BE2C (cell line): Measurements from ENCODE around the gene ENHO.

Experiments
- DNase-seq: peaks from one replicate; pipeline ENCODE4 v3.0.0-alpha.2; 2020
- H3K27me3 ChIP-seq: fragments of 250-450 bp; sonication (Bioruptor Pico); 2 replicates; pipeline ENCODE4 v1.5.1; 2020; ENCODE audit warnings: mild to moderate bottlenecking
- H3K36me3 ChIP-seq: fragments of 250-450 bp; sonication (Bioruptor Pico); 2 replicates; pipeline ENCODE4 v1.5.1; 2020; ENCODE audit warnings: mild to moderate bottlenecking
- H3K4me1 ChIP-seq: fragments of 250-450 bp; sonication (Bioruptor Pico); 2 replicates; pipeline ENCODE4 v1.5.1; 2020
- H3K4me3 ChIP-seq: 2 replicates; pipeline ENCODE4 v1.5.1; 2011; ENCODE audit warnings: low read depth, low read length
- H3K9me3 ChIP-seq: fragments of 250-450 bp; sonication (Bioruptor Pico); 2 replicates; pipeline ENCODE4 v1.5.1; 2020
- TF ChIP-seq, protein P1 (sequence below): IDR thresholded peaks from 2 replicates; pipeline ENCODE4 v1.5.1; 2012; ENCODE audit warnings: mild to moderate bottlenecking, low read depth, low read length

ENHO gene

DNA sequence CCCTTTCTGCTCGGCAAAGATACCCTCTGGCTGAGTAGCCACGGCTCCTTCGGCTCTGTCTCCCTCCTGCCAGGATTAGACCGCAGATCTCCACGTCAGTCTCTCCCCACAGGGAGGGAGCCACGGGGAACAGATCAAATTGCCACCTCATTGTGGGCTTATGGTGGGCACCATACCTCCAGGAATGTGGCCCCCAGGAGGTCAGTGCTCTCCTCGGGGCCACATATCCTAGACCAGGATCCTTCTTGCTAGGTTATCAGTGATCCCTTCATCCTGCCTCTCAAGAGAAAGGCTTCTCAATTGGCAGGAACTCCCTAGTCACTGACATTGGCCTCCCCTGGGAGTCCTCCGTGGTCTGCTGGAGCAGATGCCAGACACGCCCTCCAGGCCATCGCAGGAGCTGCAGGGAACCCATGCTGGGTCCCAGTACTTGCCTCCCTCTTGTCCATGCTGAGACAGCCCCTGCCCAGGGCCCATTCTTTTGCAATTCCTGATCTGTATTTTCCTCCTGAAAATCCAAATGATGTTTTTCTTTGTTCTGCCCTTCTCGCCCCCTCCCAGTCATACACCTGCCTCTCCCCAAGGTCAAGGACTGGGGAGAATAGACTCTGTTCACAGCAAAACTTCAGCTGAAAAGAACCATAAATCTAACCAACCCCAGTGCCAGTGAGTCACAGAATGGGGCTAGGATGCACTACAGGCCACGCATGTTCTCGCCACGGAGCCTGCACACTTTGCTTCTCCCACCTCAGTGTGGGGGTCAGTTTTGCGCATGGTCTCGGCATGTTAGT, 31.6 kb upstream of the ENHO start:
- DNase-seq, result peak; percentile 99
- no peaks in the 10 kb centered on the region for H3K27me3 ChIP-seq
- H3K4me1 ChIP-seq, result peaks cover 66% of the 10 kb centered on the region
- H3K36me3 ChIP-seq, result peaks cover 36% of the 10 kb centered on the region
- TF ChIP-seq, protein P1, sequence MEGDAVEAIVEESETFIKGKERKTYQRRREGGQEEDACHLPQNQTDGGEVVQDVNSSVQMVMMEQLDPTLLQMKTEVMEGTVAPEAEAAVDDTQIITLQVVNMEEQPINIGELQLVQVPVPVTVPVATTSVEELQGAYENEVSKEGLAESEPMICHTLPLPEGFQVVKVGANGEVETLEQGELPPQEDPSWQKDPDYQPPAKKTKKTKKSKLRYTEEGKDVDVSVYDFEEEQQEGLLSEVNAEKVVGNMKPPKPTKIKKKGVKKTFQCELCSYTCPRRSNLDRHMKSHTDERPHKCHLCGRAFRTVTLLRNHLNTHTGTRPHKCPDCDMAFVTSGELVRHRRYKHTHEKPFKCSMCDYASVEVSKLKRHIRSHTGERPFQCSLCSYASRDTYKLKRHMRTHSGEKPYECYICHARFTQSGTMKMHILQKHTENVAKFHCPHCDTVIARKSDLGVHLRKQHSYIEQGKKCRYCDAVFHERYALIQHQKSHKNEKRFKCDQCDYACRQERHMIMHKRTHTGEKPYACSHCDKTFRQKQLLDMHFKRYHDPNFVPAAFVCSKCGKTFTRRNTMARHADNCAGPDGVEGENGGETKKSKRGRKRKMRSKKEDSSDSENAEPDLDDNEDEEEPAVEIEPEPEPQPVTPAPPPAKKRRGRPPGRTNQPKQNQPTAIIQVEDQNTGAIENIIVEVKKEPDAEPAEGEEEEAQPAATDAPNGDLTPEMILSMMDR, result no peak
- H3K4me3 ChIP-seq, result peak overlapping the region; percentile 32
- H3K9me3 ChIP-seq, result no peaks in the 10 kb centered on the region

DNA sequence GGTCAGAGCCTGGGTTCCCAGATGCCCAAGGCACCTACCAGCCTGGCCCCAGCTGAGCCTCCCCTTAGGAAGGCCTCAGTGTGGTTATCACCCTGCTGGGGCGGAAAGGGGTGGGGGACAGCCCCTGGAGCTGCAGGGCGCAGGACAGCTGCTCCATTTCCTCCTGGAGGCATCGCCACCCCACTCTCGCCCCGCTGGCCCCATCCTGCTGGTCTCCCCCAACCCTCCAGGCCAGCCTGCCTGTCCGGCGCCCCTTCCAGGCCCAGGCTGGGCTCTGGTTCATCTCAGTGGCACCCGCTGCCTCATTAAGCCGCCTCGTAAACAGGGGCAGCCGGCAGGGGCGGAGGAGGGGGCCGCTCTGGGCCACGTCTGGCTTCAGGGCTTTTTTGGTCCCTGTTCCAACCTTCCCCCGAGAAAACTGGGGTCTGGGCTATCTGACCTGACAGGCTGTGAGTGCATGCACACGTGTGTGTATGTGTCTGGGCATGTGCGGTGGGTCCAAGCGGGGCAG, 30.8 kb upstream of the ENHO start:
- Histone ChIP-seq H3K36me3 (peaks cover 36% of the 10 kb centered on the region), H3K4me3 (no peak overlapping the region), H3K27me3 (no peaks in the 10 kb centered on the region), H3K4me1 (peaks cover 61% of the 10 kb centered on the region), H3K9me3 (no peaks in the 10 kb centered on the region)
- TF ChIP-seq, protein P1, result no peak
- peak; percentile 65 for DNase-seq

DNA sequence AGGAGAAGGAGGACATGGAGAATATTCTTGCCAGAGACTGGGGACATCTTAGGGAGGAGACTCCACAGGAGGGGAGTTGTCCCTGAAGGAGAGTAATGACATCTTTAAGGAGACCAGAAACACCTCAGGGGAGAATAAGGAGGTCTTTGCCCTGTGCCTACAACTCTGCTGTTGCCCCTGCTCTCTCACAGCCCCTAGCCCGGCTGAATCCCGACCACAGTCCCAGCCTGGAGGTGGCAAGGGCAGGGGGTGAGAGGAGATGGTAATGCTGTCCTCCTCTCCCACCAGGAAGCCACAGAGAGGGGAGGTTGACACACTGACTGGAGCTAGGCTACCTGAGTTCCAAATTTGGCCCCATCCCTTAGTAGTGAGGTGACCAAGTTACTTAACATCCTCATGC, 30.2 kb upstream of the ENHO start:
- no peak overlapping the region for H3K4me3 ChIP-seq
- no peaks in the 10 kb centered on the region for H3K9me3 ChIP-seq
- no peaks in the 10 kb centered on the region for H3K27me3 ChIP-seq
- H3K4me1 ChIP-seq, result peaks cover 61% of the 10 kb centered on the region
- peaks cover 36% of the 10 kb centered on the region for H3K36me3 ChIP-seq
- DNase-seq, result no peak
- TF ChIP-seq, protein P1, result no peak

DNA sequence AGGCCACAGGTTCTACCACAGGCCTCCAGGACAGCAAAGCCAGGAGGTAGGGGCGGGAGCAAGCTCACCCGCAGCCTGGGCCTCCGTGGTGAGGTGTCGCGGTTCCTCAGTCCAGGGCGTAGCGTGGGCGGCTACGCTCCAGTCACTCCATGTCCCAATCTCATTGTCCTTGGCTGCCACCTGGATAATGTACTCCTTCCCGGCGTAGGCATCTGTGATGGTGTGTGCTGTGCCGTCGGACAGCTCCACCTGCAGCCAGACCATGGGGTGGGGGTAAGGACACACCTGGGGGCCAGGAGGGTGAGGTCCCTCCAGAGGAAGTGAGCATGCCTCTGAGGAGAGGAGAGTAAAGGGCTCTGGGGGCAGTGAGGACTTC, 29.8 kb upstream of the ENHO start:
- H3K27me3 ChIP-seq, result no peaks in the 10 kb centered on the region
- TF ChIP-seq, protein P1, result no peak
- peaks cover 35% of the 10 kb centered on the region for H3K36me3 ChIP-seq
- H3K4me1 ChIP-seq, result peaks cover 59% of the 10 kb centered on the region
- no peaks in the 10 kb centered on the region for H3K9me3 ChIP-seq
- no peak overlapping the region for H3K4me3 ChIP-seq
- DNase-seq, result no peak

DNA sequence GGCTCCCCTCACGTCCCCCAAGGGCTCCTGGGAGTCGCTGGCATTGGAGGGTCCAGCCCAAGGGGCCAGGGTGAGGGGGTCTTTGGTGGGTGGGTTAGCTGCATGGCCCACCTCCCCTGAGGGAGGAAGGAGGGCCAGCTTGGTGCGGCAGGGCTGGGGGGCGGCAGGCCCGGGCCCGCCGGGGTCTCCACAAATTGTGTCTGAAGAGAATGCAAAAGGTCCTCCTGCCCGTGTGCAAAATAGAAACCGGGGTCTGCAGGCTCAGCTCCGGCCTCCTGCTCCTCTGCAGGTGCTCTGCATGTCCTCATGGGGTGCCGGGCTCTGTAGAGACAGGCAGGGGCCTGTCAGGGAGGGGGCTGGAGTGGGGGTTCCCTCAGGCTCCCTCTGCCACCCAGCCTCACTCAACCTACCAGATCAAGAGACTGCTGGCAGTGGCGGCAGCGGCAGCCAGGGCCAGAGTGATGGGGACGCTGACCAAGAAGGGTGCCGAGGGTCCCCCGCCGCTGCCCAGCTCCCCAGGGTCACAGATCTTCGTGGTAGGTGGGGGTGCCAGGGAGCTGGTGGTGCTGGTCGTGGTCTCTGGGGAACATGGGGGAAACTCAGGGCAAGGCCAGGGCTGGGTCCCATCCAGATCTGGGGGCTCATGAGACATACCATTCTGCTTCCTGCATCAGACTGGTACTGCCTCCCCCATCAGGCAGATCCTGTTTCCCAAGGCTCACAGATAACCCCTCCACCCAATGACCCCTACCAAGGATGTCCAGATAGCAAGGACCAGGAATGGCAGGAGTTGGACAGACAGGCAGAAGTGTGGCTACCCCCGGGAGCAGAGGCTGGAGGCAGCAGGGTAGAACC, 29.2 kb upstream of the ENHO start:
- no peak overlapping the region for H3K4me3 ChIP-seq
- no peaks in the 10 kb centered on the region for H3K27me3 ChIP-seq
- H3K9me3 ChIP-seq, result no peaks in the 10 kb centered on the region
- H3K4me1 ChIP-seq, result peaks cover 54% of the 10 kb centered on the region
- TF ChIP-seq, protein P1, result no peak
- H3K36me3 ChIP-seq, result peaks cover 31% of the 10 kb centered on the region
- DNase-seq, result no peak
